GM23338 (cell line): ENCODE results near the gene NUMB. TPM values are rescaled to one million over a fixed set of nuclear protein-coding genes. Genes with fewer than 3 reads are reported as not detected.

Experiments
- ATAC-seq: fragments of 200-7000 bp; cut with Tn5 transposase; 3 replicates; pipeline ENCODE4 v1.9.1; 2020
- DNase-seq: peaks from one replicate; pipeline ENCODE4 v3.0.0-alpha.2; 2015; ENCODE audit warnings: low spot score
- H2AFZ ChIP-seq: fragments of 200-600 bp; sonication (generic); 2 replicates; pipeline ENCODE4 v1.8.0; 2016; ENCODE audit warnings: antibody characterized with exemption, mild to moderate bottlenecking, moderate library complexity
- H3F3A ChIP-seq: fragments of 200-600 bp; sonication (generic); replicated peaks from 2 replicates; pipeline ENCODE4 v1.8.0; 2017; ENCODE audit warnings: antibody characterized with exemption, mixed run types, low read depth
- H3K27ac ChIP-seq: fragments of 200-600 bp; sonication (generic); 2 replicates; pipeline ENCODE4 v1.6.1; 2016; ENCODE audit warnings: low read depth
- H3K27me3 ChIP-seq: fragments of 200-600 bp; sonication (generic); 2 replicates; pipeline ENCODE4 v1.8.0; 2016; ENCODE audit warnings: mild to moderate bottlenecking, mixed run types, moderate library complexity; ENCODE audit not compliant: insufficient read depth
- H3K36me3 ChIP-seq: fragments of 200-600 bp; sonication (generic); 2 replicates; pipeline ENCODE4 v1.8.0; 2016; ENCODE audit warnings: mild to moderate bottlenecking; ENCODE audit not compliant: insufficient read depth
- H3K4me1 ChIP-seq: fragments of 200-600 bp; sonication (generic); 2 replicates; pipeline ENCODE4 v1.8.0; 2016; ENCODE audit warnings: mild to moderate bottlenecking, moderate library complexity; ENCODE audit not compliant: insufficient read depth
- H3K4me2 ChIP-seq: fragments of 200-600 bp; sonication (generic); 2 replicates; pipeline ENCODE4 v1.7.1; 2017; ENCODE audit warnings: mixed run types
- H3K4me3 ChIP-seq: fragments of 200-600 bp; sonication (generic); 2 replicates; pipeline ENCODE4 v1.6.1; 2016; ENCODE audit warnings: mixed run types
- H3K79me2 ChIP-seq: fragments of 200-600 bp; sonication (generic); replicated peaks from 2 replicates; pipeline ENCODE4 v1.8.0; 2017; ENCODE audit warnings: mild to moderate bottlenecking; ENCODE audit not compliant: insufficient read depth
- H3K9me2 ChIP-seq: fragments of 200-600 bp; sonication (generic); 2 replicates; pipeline ENCODE4 v1.8.0; 2017; ENCODE audit not compliant: insufficient read depth
- H4K20me1 ChIP-seq: fragments of 200-600 bp; sonication (generic); replicated peaks from 2 replicates; pipeline ENCODE4 v1.8.0; 2017; ENCODE audit warnings: mild to moderate bottlenecking; ENCODE audit not compliant: insufficient read depth
- H3K27ac Mint-ChIP-seq: 2 replicates; pipeline ENCODE4 v1.8.0; 2020; ENCODE audit warnings: inconsistent platforms, mild to moderate bottlenecking, moderate library complexity, mixed read lengths
- H3K27me3 Mint-ChIP-seq: 3 replicates; pipeline ENCODE4 v1.8.0; 2022; ENCODE audit warnings: low read depth, mild to moderate bottlenecking, moderate library complexity, mixed read lengths, inconsistent platforms; ENCODE audit not compliant: insufficient read depth, poor library complexity
- H3K36me3 Mint-ChIP-seq: 3 replicates; pipeline ENCODE4 v1.8.0; 2021; ENCODE audit warnings: low read depth, mild to moderate bottlenecking, inconsistent platforms, moderate library complexity, mixed read lengths
- H3K4me1 Mint-ChIP-seq: 3 replicates; pipeline ENCODE4 v1.8.0; 2020; ENCODE audit warnings: mild to moderate bottlenecking, inconsistent platforms, mixed read lengths
- H3K4me3 Mint-ChIP-seq: 3 replicates; pipeline ENCODE4 v1.8.0; 2021; ENCODE audit warnings: moderate library complexity, mild to moderate bottlenecking, inconsistent platforms, mixed read lengths
- H3K9me3 Mint-ChIP-seq: 3 replicates; pipeline ENCODE4 v1.8.0; 2020; ENCODE audit warnings: moderate library complexity, mild to moderate bottlenecking, inconsistent platforms, mixed read lengths
- CREB1 ChIP-seq: fragments of 250-450 bp; sonication (Bioruptor Pico); IDR thresholded peaks from 2 replicates; pipeline ENCODE4 v1.5.0; 2020; ENCODE audit warnings: low read depth, mild to moderate bottlenecking, moderate library complexity
- EZH2phosphoT487 ChIP-seq: fragments of 200-600 bp; sonication (generic); IDR thresholded peaks from one replicate; pipeline ENCODE4 v1.8.1; 2018; ENCODE audit warnings: antibody characterized with exemption; ENCODE audit not compliant: unreplicated experiment
- POLR2AphosphoS5 ChIP-seq: IDR thresholded peaks from 2 replicates; pipeline ENCODE4 v1.6.1; 2016; ENCODE audit warnings: antibody characterized with exemption, low read depth
- STAT1 ChIP-seq: IDR thresholded peaks from one replicate; pipeline ENCODE4 v1.6.1; 2016; ENCODE audit warnings: antibody characterized with exemption; ENCODE audit not compliant: unreplicated experiment
- ZNF114 ChIP-seq: fragments of 250-450 bp; sonication (Bioruptor Pico); IDR thresholded peaks from 2 replicates; pipeline ENCODE4 v1.5.0; 2020; ENCODE audit warnings: mild to moderate bottlenecking, moderate library complexity
- ZNF331 ChIP-seq: fragments of 250-450 bp; sonication (Bioruptor Pico); IDR thresholded peaks from 2 replicates; pipeline ENCODE4 v1.5.0; 2020; ENCODE audit warnings: low read depth, mild to moderate bottlenecking, moderate library complexity
- polyA plus RNA-seq: library from polyadenylated mRNA; unstranded; fragments of >200 nt; fragmentation: Nextera tagmentation; extraction: Ambion mirVana; gene quantifications from 2 replicates; pipeline ENCODE4 v1.2.1, GENCODE V29; 2016
- total RNA-seq: library from RNA; depleted of rRNA; stranded (reverse); fragments of >200 nt; shearing (Covaris generic); gene quantifications from 2 replicates; pipeline ENCODE4 v1.2.3, GENCODE V29; 2014
- TF ChIP-seq, protein P1 (sequence below), 2 experiments: fragments of 200-600 bp in 1 of 2; sonication (generic) in 1 of 2; conservative IDR thresholded peaks; 2 replicates each; pipeline versions ENCODE4 v1.5.1 to v1.6.1; 2016 to 2017; ENCODE audit warnings: antibody characterized with exemption in 2 of 2, low read depth in 2 of 2, mild to moderate bottlenecking in 2 of 2, moderate library complexity in 1 of 2
- TF ChIP-seq, protein P2 (sequence below): IDR thresholded peaks from 2 replicates; pipeline ENCODE4 v1.6.1; 2016; ENCODE audit warnings: antibody characterized with exemption

NUMB gene
- total and polyA plus RNA-seq, 2 experiments from 2014 or later, result 32.1 to 36.7 TPM

DNA sequence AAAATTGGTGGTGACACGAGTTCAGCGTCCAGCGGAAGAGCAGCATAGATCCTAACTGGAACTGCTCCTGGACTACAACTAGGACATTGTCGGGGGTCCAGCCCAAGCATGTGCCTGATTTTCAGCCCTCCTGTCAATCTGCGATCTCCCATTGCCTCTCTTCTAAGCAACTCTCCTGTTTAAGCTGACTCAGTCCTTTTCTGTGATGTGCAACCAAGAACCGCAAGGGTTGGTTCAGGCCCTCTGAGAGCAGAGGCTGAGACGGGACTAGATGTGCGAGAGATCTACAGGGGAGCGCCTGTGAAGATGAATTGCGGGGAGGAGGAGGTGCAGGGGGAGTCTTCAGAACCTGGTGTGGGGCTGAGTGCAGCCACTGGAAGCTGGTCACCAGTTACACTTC lies 224.8 kb downstream of the NUMB start:
- H3K9me3 Mint-ChIP-seq, result no peaks in the 10 kb centered on the region
- H2AFZ ChIP-seq, result no peak overlapping the region
- no peak overlapping the region for H3K4me3 ChIP-seq
- H3K4me1 Mint-ChIP-seq, result peaks cover 59% of the 10 kb centered on the region
- H3K36me3 ChIP-seq, result no peaks in the 10 kb centered on the region
- no peak for DNase-seq
- peaks cover 38% of the 10 kb centered on the region for H3K27me3 Mint-ChIP-seq
- no peaks in the 10 kb centered on the region for H3K9me2 ChIP-seq
- H3K4me2 ChIP-seq, result no peak overlapping the region
- H4K20me1 ChIP-seq, result no peaks in the 10 kb centered on the region
- no peaks in the 10 kb centered on the region for H3K79me2 ChIP-seq
- H3K27me3 ChIP-seq, result peaks cover 31% of the 10 kb centered on the region
- no peak overlapping the region for H3K27ac ChIP-seq
- TF ChIP-seq, protein P1, sequence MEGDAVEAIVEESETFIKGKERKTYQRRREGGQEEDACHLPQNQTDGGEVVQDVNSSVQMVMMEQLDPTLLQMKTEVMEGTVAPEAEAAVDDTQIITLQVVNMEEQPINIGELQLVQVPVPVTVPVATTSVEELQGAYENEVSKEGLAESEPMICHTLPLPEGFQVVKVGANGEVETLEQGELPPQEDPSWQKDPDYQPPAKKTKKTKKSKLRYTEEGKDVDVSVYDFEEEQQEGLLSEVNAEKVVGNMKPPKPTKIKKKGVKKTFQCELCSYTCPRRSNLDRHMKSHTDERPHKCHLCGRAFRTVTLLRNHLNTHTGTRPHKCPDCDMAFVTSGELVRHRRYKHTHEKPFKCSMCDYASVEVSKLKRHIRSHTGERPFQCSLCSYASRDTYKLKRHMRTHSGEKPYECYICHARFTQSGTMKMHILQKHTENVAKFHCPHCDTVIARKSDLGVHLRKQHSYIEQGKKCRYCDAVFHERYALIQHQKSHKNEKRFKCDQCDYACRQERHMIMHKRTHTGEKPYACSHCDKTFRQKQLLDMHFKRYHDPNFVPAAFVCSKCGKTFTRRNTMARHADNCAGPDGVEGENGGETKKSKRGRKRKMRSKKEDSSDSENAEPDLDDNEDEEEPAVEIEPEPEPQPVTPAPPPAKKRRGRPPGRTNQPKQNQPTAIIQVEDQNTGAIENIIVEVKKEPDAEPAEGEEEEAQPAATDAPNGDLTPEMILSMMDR (conservative IDR thresholded peaks at IDR 0.05; ENCODE audit: low read depth in 2 of 2), result no peak
- TF ChIP-seq ZNF331 (CRISPR knock-in tag), result no peak
- TF ChIP-seq, protein P2, sequence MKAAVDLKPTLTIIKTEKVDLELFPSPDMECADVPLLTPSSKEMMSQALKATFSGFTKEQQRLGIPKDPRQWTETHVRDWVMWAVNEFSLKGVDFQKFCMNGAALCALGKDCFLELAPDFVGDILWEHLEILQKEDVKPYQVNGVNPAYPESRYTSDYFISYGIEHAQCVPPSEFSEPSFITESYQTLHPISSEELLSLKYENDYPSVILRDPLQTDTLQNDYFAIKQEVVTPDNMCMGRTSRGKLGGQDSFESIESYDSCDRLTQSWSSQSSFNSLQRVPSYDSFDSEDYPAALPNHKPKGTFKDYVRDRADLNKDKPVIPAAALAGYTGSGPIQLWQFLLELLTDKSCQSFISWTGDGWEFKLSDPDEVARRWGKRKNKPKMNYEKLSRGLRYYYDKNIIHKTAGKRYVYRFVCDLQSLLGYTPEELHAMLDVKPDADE, result no peak
- TF ChIP-seq EZH2phosphoT487, result no peak
- no peak for TF ChIP-seq CREB1 (CRISPR knock-in tag)
- TF ChIP-seq STAT1, result no peak
- TF ChIP-seq POLR2AphosphoS5, result no peak
- no peak overlapping the region for H3K27ac Mint-ChIP-seq
- H3K36me3 Mint-ChIP-seq, result no peaks in the 10 kb centered on the region; the same call in 2 of the 3 replicates
- H3K4me1 ChIP-seq, result peaks cover 54% of the 10 kb centered on the region
- no peak for ATAC-seq
- 0 out of 3 replicates have a peak overlapping the region, but pooled peaks have one; percentile 12 for H3K4me3 Mint-ChIP-seq
- H3F3A ChIP-seq, result peaks cover 30% of the 10 kb centered on the region

DNA sequence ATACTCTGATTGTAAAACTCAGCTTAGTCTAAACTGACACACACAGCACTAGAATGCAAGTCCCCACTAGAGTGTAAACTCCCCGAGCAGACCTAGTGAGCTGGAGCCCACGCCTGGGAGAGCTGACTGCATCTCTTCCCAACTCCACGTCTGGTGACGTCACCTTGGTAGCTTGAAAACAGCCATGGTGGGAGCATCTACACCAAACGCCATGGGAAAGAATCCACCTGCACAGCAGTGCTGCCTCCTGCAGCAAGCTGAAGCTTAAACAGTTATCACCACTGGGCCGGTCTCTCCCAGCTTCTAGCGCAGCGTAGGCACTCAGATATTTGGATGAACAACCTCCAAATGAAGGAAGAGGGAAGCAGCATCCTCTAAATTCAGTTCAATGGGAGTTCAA lies 225.4 kb downstream of the NUMB start:
- Histone ChIP-seq H3K79me2 (no peaks in the 10 kb centered on the region), H4K20me1 (no peaks in the 10 kb centered on the region), H3K9me2 (no peaks in the 10 kb centered on the region), H3K27me3 (peaks cover 25% of the 10 kb centered on the region), H3K36me3 (no peaks in the 10 kb centered on the region), H2AFZ (no peak overlapping the region), H3K4me1 (peaks cover 53% of the 10 kb centered on the region), H3K4me2 (peak overlapping the region; percentile 45; the same call in 1 of the 2 replicates), H3K4me3 (no peak overlapping the region), H3K27ac (no peak overlapping the region), H3F3A (peaks cover 30% of the 10 kb centered on the region)
- Mint-ChIP-seq H3K9me3 (no peaks in the 10 kb centered on the region), H3K4me3 (no peak overlapping the region), H3K27ac (no peak overlapping the region), H3K27me3 (peaks cover 35% of the 10 kb centered on the region), H3K36me3 (no peaks in the 10 kb centered on the region), H3K4me1 (peaks cover 61% of the 10 kb centered on the region)
- TF ChIP-seq, protein P1 (conservative IDR thresholded peaks at IDR 0.05; ENCODE audit: low read depth in 2 of 2), result peak in 1 of 2 experiments; percentile 29; a peak in 3 of 4 replicates
- TF ChIP-seq ZNF114, result no peak
- no peak for ATAC-seq
- no peak for DNase-seq
